Endodermal cell (in vitro differentiated cells): Measurements from ENCODE around the gene SDK2. TPM values are rescaled to one million over a fixed set of nuclear protein-coding genes. Genes with fewer than 3 reads are reported as not detected.

ENCODE experiments used
- DNase-seq: peaks from one replicate; pipeline ENCODE4 v3.0.0-alpha.2; 2017
- H3K27ac ChIP-seq: 2 replicates; pipeline ENCODE4 v1.5.1; 2013; ENCODE audit warnings: mild to moderate bottlenecking, low read depth, low read length, moderate library complexity
- H3K27me3 ChIP-seq: 2 replicates; pipeline ENCODE4 v1.6.1; 2013; ENCODE audit warnings: mild to moderate bottlenecking, low read length, moderate library complexity; ENCODE audit not compliant: insufficient read depth, control insufficient read depth, poor library complexity, severe bottlenecking
- H3K36me3 ChIP-seq: 2 replicates; pipeline ENCODE4 v1.7.0; 2013; ENCODE audit warnings: mild to moderate bottlenecking, low read length, moderate library complexity; ENCODE audit not compliant: control insufficient read depth, insufficient read depth
- H3K4me1 ChIP-seq: one replicate; pipeline ENCODE4 v1.7.0; 2013; ENCODE audit warnings: low read length; ENCODE audit not compliant: control insufficient read depth, insufficient read depth
- H3K4me3 ChIP-seq: 2 replicates; pipeline ENCODE4 v1.5.1; 2013; ENCODE audit warnings: mild to moderate bottlenecking, low read length, moderate library complexity
- H3K9ac ChIP-seq: 2 replicates; pipeline ENCODE4 v1.6.1; 2013; ENCODE audit warnings: mild to moderate bottlenecking, low read length, moderate library complexity; ENCODE audit not compliant: poor library complexity, severe bottlenecking; ENCODE audit errors: extremely low read depth
- H3K9me3 ChIP-seq: 2 replicates; pipeline ENCODE4 v1.6.1; 2013; ENCODE audit warnings: mild to moderate bottlenecking, low read length, moderate library complexity; ENCODE audit not compliant: control insufficient read depth
- H3K27ac Mint-ChIP-seq: 2 replicates; pipeline ENCODE4 v1.8.0; 2020; ENCODE audit warnings: mixed read lengths
- H3K27me3 Mint-ChIP-seq: 2 replicates; pipeline ENCODE4 v1.8.0; 2021; ENCODE audit warnings: mild to moderate bottlenecking, mixed read lengths; ENCODE audit not compliant: insufficient read depth
- H3K36me3 Mint-ChIP-seq: 2 replicates; pipeline ENCODE4 v1.8.0; 2020; ENCODE audit warnings: low read depth, mixed read lengths
- H3K4me1 Mint-ChIP-seq: 2 replicates; pipeline ENCODE4 v1.8.0; 2020; ENCODE audit warnings: mixed read lengths
- H3K4me3 Mint-ChIP-seq: 2 replicates; pipeline ENCODE4 v1.8.0; 2020; ENCODE audit warnings: mild to moderate bottlenecking, moderate library complexity, mixed read lengths
- H3K9me3 Mint-ChIP-seq: 2 replicates; pipeline ENCODE4 v1.8.0; 2020; ENCODE audit warnings: mild to moderate bottlenecking, mixed read lengths
- CTCF ChIP-seq: fragments of 200-600 bp; sonication (generic); conservative IDR thresholded peaks from 2 replicates; pipeline ENCODE4 v1.5.0; 2021; ENCODE audit warnings: antibody characterized with exemption, mild to moderate bottlenecking
- WGBS, 2 experiments: methylation state at CpG; one replicate each; pipeline versions ENCODE4 v1.1.5 to v1.1.7; 2013; ENCODE audit warnings: missing lambda C conversion rate in 2 of 2, mixed read lengths in 1 of 2; ENCODE audit not compliant: insufficient coverage in 1 of 2, insufficient read length in 1 of 2; 5-methylcytosine and 5-hydroxymethylcytosine counted together
- total RNA-seq, 2 donors: library from RNA; stranded (reverse); fragmentation: NEBNext Ultra II Directional in 1 of 2; extraction: Animal tissue kit (Norgen Biotek cat#: 25700) in 1 of 2; gene quantifications; 2 replicates in 1 of 2; 3 replicates in 1 of 2; pipeline ENCODE4 v1.2.1, GENCODE V29; 2021

SDK2 gene
- total RNA-seq, 2 donors from 2014 or later: 5.9 to 7.0 TPM

- WGBS, 2 experiments: 13 to 16% methylated on average over 8 to 21 of the region's 23 CpGs
- Mint-ChIP-seq H3K9me3 (peaks cover 4% of the 10 kb centered on the region), H3K4me3 (peak overlapping the region; percentile 37), H3K4me1 (peaks cover 47% of the 10 kb centered on the region), H3K27ac (peak overlapping the region; percentile 80), H3K27me3 (peaks cover 26% of the 10 kb centered on the region), H3K36me3 (no peaks in the 10 kb centered on the region)
- Histone ChIP-seq H3K9me3 (no peaks in the 10 kb centered on the region), H3K4me1 (peaks cover 3% of the 10 kb centered on the region), H3K36me3 (no peaks in the 10 kb centered on the region), H3K4me3 (no peak overlapping the region), H3K27me3 (peaks cover 12% of the 10 kb centered on the region), H3K9ac (no peak overlapping the region), H3K27ac (peak overlapping the region; percentile 98)
- TF ChIP-seq CTCF: no peak
- peak; percentile 95 for DNase-seq
Observed at GRCh38 chr17:73613271-73614233, 30.7 kb downstream of the SDK2 start.

- Histone ChIP-seq H3K4me1 (peaks cover 3% of the 10 kb centered on the region), H3K27ac (peak overlapping the region; percentile 50), H3K9me3 (no peaks in the 10 kb centered on the region), H3K27me3 (peaks cover 12% of the 10 kb centered on the region), H3K36me3 (no peaks in the 10 kb centered on the region), H3K9ac (no peak overlapping the region), H3K4me3 (no peak overlapping the region)
- no peaks in the 10 kb centered on the region for H3K36me3 Mint-ChIP-seq
- DNase-seq: no peak
- H3K27me3 Mint-ChIP-seq: peaks cover 38% of the 10 kb centered on the region
- no peak for TF ChIP-seq CTCF
- no peaks in the 10 kb centered on the region for H3K9me3 Mint-ChIP-seq
- WGBS, 2 experiments: 73 to 85% methylated on average over 9 to 14 of the region's 14 CpGs
- no peak overlapping the region for H3K4me3 Mint-ChIP-seq
- peaks cover 42% of the 10 kb centered on the region for H3K4me1 Mint-ChIP-seq
- no peak overlapping the region for H3K27ac Mint-ChIP-seq
Observed at GRCh38 chr17:73612031-73612472, 32.2 kb downstream of the SDK2 start.

- Mint-ChIP-seq H3K27ac (no peak overlapping the region), H3K4me1 (peaks cover 39% of the 10 kb centered on the region), H3K4me3 (no peak overlapping the region), H3K27me3 (peaks cover 42% of the 10 kb centered on the region), H3K9me3 (no peaks in the 10 kb centered on the region), H3K36me3 (no peaks in the 10 kb centered on the region)
- no peak for DNase-seq
- Histone ChIP-seq H3K9ac (no peak overlapping the region), H3K9me3 (no peaks in the 10 kb centered on the region), H3K4me3 (no peak overlapping the region), H3K36me3 (no peaks in the 10 kb centered on the region), H3K27me3 (peaks cover 12% of the 10 kb centered on the region), H3K27ac (peak overlapping the region; percentile 50), H3K4me1 (peaks cover 3% of the 10 kb centered on the region)
- no peak for TF ChIP-seq CTCF
- 90% methylated on average over 7 of the region's 7 CpGs; no CpG with 5 or more reads in 1 of the 2 experiments for WGBS, 2 experiments
Observed at GRCh38 chr17:73611630-73612029, 32.6 kb downstream of the SDK2 start.
